Tibial nerve (tissue), 4 donors: ENCODE data around the gene SLC34A3.

ENCODE experiments used
- CTCF ChIP-seq, 5 experiments: fragments of 200-600 bp in 3 of 5; fragments of 450-650 bp in 2 of 5; sonication (generic) in 3 of 5; IDR thresholded peaks; one replicate each; pipeline ENCODE4 v1.5.1; 2016 to 2019; ENCODE audit warnings: antibody characterized with exemption in 5 of 5, mild to moderate bottlenecking in 3 of 5, moderate library complexity in 2 of 5
- EP300 ChIP-seq, 2 donors: sonication (generic); formaldehyde crosslinking; IDR thresholded peaks; one replicate each; pipeline ENCODE4 v1.6.1; 2017; ENCODE audit warnings: antibody characterized with exemption in 2 of 2, mild to moderate bottlenecking in 1 of 2
- POLR2A ChIP-seq, 2 donors: fragments of 450-650 bp; IDR thresholded peaks; one replicate each; pipeline ENCODE4 v1.6.1; 2017; ENCODE audit warnings: antibody characterized with exemption in 2 of 2, mild to moderate bottlenecking in 2 of 2, moderate library complexity in 2 of 2

DNA sequence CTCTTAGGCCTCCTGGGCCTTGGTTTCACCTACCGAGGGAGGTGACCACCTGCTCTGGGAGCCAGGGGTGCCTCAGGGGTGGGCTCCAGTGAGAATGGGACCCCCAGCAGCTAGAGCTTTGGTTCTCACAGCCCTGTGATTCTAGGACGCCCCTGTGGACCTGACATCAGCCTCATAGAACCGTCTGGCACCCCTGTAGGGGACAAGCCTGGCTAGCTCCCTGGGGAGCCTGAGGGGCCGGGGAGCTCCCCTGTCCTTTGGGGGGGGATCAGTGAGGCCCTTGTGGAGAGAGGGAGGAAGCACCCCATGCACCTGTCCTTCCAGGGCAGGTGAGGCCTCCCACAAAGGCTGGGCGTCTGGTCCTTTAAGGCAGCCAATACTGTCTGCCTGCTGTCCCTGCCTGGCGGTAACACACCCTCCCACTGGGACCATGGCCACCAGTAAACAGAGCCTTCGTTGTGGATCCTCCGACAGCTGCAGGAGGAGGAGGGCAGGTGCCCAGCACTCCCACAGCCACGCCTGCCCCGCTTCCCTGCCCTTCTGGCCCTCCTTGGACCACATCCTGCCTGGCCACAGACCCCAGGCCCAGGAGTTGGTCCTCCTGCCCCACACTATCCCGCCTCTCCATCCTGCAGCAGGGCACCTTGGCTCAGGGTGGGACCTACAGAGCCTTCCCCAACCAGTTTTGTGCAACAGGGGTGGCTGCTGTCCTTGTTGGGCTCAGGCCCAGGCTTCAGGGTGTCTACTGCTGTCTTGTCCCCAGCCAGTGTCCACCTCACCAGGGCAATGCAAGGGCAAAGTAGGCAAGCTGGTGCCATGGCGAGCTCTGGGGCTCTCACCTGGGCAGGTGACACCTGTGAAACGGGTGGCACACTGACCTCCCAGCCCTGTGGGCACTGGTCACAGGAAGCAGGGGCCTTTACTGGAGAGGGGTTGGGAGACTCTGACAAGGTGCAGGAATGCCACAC is 7.3 kb downstream of the SLC34A3 start:
- TF ChIP-seq CTCF (IDR thresholded peaks at IDR 0.05) (no peak), EP300 (IDR thresholded peaks at IDR 0.05) (no peak), POLR2A (IDR thresholded peaks at IDR 0.05) (no peak)
